ENCODE data around the gene SCP2.
A peak's percentile ranks its signal among the peaks of the same experiment; 100 is the strongest.
"Not testable (repeated sequence)": the region's sequence is repeated elsewhere in the genome, so short reads cannot be mapped to it uniquely, and the experiment has no call there.

Gene SCP2

DNA sequence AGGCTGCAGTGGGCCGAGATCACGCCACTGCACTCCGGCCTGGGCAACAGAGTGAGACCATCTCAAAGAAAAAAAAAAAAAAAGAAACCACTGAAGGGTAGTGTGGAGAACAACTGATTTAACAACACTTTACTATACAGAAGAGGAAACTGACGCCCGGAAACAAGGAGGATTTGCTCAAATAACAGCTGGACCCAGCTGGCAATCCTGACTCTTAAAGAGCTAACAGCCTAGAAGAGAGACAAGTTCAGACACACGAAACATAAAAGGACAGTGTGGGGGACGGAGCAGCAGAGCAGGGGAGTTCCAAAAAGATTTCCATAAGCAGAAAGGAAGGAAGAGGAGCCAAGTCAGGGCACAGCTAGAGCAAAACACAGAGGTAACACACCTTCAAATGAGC is 9.9 kb upstream of the SCP2 start:
- no peak for DNase-seq (ENCODE audit: low read depth)

DNA sequence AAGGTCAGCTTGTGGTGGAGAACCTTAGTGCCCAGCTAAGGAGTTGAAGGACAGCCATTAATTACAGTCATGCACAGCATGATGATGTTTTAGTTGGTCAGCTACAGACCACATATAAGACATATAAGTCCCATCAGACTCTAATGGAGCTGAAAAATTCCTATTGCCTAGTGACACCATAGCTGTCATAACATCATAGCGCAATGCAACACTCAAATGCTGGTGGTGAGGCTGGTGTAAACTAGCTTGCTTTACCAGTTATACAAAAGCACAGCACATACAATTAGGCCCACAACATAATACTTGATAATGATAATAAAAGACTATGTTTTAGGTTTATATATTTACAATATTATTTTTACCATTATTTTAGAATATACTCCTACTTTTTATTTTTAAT is 9.5 kb upstream of the SCP2 start:
- no peak for DNase-seq (ENCODE audit: low read depth)

DNA sequence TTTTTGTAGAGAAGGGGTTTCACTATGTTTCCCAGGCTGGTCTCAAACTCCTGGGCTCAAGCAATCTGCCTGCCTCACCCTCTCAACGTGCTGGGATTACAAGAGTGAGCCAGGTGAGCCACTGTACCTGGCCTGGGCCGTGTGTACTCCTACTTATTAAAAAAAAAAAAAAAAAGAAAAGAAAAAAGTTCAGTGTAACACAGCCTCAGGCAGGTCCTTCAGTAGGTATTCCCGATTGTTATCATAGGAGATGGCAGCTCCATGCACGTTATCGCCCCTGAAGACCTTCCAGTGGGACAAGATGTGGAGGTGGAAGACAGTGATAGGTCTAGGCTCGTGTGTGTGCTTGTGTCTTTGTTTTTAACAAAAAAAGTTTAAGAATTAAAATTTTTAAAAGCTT is 8.9 kb upstream of the SCP2 start:
- DNase-seq (ENCODE audit: low read depth): no peak

DNA sequence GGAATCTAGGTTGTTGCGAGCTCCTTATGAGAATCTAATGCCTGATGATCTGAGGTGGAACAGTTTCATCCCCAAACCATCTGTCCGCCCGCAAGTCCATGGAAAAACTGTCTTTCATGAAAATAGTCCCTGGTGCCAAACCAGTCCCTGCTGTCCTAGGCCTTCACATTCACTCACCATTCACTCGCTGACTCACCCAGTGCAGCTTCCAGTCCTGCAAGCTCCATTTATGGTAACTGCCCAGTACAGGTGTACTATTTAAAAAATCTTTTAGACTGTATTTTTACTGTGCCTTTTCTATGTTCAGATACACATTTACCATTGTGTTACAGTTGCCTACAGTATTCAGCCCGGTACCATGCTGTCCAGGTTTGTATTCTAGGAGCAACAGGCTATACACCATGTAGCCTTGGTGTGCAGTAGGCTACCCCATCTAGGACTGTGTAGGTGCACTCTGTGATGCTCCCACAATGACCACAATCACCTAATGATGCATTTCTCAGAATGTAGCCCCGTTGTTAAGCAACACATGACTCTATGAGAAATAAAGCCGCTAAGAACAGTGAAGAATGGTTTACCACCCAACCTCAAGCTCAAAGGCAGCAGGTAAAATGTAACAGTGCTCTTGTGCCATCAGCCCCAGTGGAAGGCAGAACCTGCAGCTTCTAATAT is 7.9 kb upstream of the SCP2 start:
- DNase-seq (ENCODE audit: low read depth): no peak

DNA sequence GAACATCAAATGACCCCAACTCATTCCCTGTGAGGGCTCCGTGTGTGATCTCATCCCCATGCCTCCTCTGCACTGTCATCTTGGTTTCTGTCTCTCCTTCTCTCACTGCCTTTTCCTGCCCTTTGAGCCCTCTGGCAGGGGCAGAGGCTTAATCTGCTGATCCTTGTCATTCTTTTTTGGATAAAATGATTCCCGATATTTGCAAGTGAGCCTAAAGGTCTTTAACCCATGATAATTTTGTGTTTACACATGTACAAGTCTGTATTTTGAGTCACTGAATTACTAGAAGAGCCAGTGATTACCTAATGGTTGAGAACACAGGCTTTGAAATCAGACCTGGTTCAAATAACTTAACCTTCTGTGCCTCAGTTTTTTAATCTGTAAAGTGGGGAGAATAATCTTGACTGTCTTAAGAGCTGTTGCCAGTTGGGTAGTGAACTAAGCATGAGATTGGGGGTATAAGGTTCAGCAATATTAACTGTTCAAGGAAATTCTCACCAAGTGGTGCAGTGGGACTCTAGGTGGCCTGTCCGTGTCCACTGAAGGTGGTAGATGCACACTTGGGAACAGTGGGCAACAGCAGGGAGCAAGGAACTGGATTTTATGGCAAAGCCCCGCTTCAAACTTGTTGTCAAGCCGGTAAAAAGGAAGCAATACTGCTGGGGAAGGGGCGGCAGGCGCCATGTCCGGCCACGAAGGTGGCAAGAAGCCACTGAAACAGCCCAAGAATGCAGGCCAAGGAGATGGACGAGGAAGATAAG is 7.2 kb upstream of the SCP2 start:
- DNase-seq (ENCODE audit: low read depth): no peak

DNA sequence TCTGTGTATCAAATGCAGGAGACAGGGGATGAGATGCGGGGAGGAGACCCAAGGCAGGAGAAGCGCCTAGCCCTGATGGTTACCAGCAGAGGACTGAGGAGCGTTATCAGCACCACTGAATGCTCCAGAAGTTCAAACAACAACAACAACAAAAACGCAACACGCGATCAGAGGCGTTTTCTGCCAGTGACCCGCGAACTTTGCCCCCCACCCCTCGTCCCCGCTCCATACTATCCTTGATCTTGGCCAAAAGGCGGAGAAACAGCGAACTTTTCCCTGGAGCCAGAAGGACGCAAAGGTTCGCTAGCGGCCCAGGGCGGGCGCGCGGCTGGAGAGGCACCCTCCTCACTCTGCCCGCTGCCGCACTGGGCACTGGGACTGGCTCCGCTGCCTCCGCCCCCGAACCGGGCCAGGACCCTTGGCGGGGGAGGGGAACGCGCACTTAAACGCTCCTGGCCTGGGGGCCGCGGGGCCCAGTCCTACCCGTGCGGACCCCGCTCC is 6.2 kb upstream of the SCP2 start:
- no peak for DNase-seq (ENCODE audit: low read depth)

DNA sequence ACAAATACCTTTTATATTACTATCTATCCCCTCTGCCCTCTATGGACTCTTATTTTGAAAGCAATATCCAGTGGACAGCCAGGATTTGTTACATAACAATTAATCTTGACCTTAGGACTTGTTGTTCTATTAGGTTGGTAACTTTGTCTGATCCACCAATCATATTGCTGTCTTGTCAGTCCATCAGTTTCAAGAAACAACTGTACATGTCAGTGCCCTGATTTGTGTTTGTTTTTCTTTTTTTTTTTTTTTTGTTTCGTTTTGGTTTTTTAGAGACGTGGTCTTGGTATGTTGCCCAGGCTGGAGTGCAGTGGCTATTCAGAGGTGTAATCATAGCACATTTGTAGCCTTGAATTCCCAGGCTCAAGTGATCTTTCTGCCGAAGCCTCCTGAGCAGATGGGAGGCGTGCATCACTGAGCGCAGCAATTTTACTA is 1.5 kb upstream of the SCP2 start:
- DNase-seq (ENCODE audit: low read depth): no peak

DNA sequence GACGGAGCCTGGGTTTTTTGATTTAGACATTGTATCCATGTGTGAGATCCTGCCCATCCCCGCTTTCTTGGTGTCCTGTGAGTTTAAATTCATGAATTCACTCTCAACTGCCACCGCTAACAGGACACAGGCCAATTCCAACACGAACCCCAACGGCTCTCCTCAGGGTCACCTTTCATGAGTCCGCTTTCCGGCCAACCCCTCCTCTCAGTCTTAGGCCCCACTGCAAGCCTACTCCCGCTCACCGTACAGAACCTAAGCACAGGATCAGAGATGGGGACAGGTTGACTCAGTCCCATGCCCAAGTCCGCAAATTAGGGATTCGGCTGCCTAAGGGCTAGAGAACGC is 238 bp upstream of the SCP2 start:
- DNase-seq (ENCODE audit: low read depth): no peak

DNA sequence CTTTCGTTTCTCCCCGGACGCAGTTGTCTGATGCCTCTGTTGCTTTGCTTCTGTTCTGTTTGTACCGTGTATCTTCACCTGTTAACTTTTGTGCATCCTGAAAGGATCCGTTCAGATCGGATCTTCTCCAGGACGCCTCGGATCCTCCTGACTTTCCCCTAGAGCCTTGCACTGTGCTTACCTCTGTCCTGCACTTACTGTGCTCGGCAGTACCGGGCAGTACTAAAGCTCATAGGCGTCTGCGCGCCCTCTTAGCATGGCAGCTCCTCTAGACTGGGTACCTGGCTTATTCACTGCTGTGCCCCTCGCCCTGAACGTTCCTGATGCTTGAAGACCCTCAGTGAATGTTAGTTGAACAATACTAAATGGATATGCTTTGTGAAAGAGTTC is 934 bp downstream of the SCP2 start:
- DNase-seq (ENCODE audit: low read depth): no peak

DNA sequence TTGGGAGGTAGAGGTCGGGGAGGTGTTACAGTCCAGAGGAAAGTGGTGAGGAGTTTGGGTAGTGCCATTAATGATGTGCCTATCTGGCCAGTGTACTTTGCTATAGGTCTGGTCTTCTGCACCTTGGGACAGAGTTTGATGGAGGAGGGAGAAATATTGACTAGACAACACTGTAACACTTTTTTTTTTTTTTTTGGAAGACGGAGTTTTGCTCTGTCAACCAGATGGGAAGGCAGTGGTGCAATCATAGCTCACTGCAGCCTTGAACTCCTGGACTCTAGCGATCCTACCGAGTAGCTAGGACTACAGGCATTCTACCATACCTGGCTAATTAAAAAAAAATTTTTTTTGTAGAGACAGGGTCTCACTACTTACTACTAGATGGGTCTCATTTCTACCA is 1.9 kb downstream of the SCP2 start:
- no peak for DNase-seq (ENCODE audit: low read depth)

DNA sequence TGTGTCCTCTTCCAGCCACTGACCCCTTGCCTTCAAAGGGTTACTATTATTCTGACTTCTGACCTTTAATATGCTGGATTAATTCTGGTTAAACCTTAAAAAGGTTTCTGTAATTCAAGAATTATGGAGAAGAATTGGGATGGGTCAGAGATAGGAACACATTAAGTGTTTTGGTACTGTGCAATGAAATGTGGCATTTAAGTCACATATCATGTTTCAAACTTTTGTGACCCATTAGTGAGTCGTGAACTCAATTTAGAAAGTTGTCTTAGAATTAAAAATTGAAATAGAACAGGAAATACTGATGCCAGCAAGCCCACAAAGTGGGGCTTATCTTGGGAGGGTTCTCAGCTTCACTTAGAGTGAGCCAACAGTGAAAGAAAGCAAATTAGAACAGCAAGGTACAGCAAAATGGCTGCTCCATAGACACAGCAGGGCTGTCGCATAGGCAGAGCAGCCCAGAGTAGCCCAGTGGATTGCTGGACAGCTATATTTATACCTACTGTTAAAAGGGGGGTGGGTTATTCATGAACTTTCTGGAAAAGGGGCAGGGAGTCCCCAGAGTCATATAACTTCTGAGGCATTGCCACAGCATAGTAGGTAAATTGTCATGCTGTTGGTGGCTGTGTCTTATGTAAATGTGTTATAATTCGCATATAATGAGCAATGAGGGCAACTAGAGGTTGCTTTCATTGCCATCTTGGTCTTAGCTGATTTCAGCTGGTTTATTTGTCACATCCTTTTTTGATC is 10.5 kb downstream of the SCP2 start:
- DNase-seq (ENCODE audit: low read depth): no peak

DNA sequence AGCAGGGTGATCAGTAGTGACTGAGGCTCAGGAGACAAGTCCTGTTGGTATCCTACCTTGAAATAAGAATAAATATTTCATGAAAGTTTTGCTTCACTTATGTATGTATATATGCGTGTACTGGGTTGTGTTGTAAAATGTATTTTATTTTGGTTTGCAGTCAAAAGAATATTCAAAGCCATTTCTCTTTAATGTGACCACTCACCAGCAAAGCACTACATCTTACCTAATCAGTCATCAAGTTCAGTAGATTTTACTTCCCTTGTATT is 11.0 kb downstream of the SCP2 start:
- DNase-seq (ENCODE audit: low read depth): no peak

DNA sequence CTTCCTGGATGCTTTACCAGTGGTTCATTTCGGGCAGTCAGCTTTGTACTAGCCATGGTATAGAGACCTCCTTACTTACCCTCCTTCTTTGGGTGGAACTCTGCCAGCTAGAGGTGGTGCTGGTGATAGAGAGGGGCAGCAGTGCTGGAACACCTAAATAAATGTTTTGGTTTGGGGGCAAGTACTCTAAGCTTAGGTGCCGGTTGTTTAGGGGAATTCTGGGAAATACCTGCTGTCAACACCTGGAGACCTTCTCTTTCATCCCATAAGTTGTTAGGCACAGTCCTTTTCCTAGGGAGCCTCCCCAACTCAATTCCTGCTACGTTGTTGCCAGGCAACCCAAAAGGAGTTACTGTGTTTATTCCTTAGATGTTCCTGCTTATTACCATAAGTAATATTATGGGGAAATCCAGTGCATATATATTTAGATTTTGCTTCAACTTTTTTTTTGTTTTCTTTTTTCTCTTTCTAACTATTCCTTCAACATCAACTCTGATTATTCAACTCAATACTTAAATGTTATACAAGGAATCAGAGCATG is 16.9 kb downstream of the SCP2 start:
- no peak for DNase-seq (ENCODE audit: low read depth)

DNA sequence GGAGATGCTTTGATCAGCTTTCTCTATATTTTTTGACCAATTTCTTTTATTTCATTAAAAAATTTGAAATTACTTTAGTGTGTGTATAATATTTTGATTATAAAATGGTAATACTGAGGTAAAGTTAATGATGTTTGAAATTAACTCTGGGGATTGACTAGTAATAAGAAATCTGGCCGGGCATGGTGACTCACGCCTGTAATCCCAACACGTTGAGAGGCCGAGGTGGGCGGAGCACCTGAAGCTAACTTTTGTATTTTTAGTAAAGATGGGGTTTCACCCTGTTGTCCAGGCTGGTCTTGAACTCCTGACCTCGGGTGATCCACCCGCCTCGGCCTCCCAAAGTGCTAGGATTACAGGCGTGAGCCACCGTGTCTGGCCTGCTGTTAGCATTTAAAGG is 17.5 kb downstream of the SCP2 start:
- DNase-seq (ENCODE audit: low read depth): no peak

DNA sequence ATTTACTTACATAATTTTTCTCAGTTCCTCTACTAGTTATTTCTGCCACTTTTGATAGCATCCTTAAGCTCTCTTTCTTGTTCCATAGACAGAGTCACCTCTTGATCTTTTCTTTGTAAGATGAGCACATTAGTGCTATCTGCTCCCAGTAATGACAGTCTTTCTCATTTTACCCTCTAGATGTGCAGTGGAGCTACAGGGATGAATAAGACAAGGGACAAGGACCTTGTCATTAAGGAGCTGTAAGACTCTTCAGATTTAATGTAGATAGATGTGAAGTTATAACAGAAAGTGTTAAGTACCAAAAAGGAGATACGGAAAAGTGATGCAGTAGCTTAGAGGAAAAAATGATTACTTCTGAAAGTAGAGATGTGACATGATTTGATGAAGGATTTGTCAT is 20.4 kb downstream of the SCP2 start:
- DNase-seq (ENCODE audit: low read depth): no peak

DNA sequence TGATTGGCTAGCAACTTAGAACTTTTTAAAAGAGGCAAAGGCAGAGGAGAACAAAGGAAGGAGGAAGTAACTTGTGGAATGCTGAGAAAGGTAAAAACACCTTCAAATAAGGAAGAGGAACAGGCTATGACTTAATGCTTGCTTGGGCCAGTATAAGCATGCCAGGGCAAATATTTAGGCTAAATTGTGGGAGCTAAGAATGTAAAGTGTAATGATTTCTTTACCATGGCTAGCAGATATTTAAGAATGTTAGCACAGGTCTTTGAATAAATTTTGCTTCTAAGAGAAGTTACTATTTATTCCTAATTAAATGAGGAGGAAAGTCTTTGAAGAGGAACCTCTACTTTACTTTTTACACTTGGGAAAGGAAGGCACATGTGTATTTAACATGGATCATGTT is 22.5 kb downstream of the SCP2 start:
- DNase-seq (ENCODE audit: low read depth): not testable (repeated sequence)

DNA sequence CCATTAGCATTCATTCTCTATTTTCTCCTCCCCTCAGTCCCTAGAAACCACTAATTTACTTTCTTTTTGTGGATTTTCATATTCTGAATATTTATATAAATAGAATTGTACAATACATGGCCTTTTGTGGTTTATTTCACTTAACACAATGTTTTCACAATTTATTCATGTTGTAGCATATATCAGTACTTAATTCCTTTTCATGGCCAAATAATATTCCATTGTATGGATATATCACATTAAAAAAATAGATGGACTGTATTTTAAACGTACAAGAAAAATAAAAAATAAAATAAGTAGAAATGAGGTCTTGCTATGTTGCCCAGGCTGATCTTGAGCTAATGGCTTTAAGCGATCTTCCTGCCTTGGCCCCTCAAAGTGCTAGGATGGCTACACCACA is 25.0 kb downstream of the SCP2 start:
- no peak for DNase-seq (ENCODE audit: low read depth)

DNA sequence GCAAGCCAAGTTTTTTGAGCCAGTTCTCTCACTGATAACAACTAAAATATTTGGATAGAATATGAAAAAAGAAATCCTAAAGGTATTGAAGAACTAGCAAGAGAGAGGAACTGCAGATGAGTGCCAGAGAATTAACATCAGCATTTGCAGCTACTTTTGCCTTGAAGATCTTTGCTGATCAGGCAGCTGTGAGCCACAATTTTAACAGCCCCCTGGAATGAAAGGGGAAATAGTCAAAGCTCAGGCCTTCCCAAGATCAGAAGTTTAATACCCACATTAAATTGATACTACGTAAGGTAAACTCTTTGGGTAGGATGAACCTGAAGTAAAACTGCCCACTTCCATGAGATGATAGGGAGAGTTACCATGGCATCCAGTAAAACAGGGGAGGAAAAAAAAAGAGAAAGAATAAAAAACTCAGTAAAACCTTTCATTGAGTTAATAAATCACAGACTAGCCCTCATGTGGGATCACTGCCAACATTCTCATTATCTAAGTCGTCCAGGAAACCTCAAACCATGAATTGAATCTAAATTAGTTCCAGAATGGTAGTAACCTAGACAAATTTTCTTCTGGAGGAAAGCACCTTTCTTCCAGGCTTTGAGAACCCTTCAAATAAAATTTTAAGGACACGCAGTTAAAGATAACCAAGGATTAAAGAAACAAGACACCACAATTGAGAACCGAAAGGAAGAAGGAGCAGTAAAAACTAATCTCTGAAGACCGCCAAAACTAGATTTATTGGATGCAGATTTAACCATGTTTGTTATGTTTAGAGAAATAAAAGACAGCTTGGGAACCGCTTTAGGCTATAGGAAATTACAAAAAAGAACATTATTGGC is 28.3 kb downstream of the SCP2 start:
- DNase-seq (ENCODE audit: low read depth): peak; percentile 77

DNA sequence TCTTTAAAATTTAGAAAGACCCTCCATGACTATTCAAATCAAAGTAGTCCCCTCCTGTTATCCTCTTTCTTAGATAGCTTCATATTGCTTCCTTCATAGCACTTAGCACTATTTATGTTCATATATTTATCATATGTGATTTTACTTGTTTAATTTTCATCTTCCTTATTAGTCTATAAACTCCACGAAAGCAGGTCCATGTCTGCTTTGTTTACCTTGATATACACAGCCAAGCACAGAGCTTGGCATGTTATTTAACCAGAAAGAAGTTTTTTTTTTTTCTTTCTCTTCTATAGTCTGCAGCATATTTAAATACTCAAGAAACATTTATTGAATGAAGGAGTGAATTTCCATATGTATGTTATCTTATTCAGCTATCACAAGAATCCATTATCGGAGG is 36.0 kb downstream of the SCP2 start:
- no peak for DNase-seq (ENCODE audit: low read depth)

DNA sequence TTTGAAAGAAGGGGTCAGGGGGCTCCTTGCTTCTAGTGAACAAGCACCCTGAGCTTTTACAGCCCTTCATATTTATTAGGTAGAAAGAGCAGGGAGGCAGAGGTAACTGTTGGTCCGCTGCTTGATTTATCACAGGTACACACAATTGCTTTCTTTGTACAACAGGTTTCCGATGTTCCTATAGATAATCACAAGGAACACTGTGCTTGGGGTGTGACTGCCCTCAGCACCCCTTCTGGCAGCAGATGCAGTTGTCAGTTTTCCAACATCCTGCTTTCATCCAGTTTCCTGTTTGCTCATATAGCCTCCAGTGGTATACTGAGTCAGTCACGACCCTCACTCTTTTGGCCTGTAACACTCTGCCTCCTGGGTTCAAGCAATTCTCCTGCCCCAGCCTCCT is 40.6 kb downstream of the SCP2 start:
- no peak for DNase-seq (ENCODE audit: low read depth)

DNA sequence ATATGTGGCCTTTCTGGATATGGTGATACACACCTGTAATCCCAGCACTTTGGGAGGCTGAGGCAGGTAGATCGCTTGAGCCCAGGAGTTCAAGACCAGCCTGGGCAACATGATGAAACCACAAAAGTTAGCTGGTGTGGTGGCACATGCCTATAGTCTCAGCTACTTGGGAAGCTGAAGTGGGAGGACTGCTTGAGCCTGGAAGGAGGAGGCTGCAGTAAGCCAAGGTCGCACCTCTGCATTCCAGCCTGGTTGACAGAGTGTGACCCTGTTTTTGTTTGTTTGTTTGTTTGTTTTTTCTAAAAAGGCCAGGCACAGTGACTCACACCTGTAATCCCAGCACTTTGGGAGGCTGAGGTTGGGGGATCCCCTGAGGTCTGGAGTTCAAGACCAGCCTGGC is 42.2 kb downstream of the SCP2 start:
- DNase-seq (ENCODE audit: low read depth): not testable (repeated sequence)

DNA sequence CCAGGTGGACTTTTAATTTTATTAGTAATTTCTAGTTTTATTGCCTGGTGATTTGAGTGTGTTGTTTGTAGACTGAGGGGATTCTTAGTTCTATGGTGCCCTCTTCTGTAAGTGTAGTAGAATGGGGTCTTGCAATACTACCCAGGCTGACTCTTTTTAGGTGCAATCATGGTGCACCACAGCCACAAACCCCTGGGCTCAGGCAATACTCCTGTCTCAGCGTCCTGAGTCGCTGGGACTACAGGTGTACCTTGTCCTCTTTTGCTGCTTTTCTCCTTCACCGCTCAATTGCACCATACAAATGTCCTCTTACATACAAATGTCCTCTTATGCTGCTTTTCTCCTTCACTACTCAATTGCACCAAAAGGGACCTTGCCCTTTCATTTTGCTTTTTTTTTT is 43.1 kb downstream of the SCP2 start:
- DNase-seq (ENCODE audit: low read depth): no peak

All from stromal cell of bone marrow (primary cell).